NCI-H1436 (cell line): Measurements from ENCODE around the gene STPG1.

Experiments
- DNase-seq: peaks from one replicate; lab custom pipeline; 2025; lab: John Stamatoyannopoulos, UW

The STPG1 gene

GRCh38 chr1:24341260-24341659, 72.3 kb downstream of the STPG1 start:
- peak; percentile 88 for DNase-seq

- no peak for DNase-seq
These were observed 72.8 kb downstream of the STPG1 start for GRCh38 chr1:24340770-24341169.

- DNase-seq: no peak
These were observed 73.6 kb downstream of the STPG1 start for GRCh38 chr1:24339996-24340395.

GRCh38 chr1:24338447-24338846, 75.1 kb downstream of the STPG1 start:
- no peak for DNase-seq

GRCh38 chr1:24337455-24337854, 76.1 kb downstream of the STPG1 start:
- DNase-seq: no peak

- no peak for DNase-seq
These were observed 77.5 kb downstream of the STPG1 start for GRCh38 chr1:24336075-24336474.

GRCh38 chr1:24331961-24332673, 81.5 kb downstream of the STPG1 start:
- no peak for DNase-seq

GRCh38 chr1:24329797-24330543, 83.6 kb downstream of the STPG1 start:
- DNase-seq: no peak

- DNase-seq: no peak
These were observed 84.3 kb downstream of the STPG1 start for GRCh38 chr1:24329331-24329730.

- no peak for DNase-seq
These were observed 85.7 kb downstream of the STPG1 start for GRCh38 chr1:24327891-24328290.

- no peak for DNase-seq
These were observed 86.1 kb downstream of the STPG1 start for GRCh38 chr1:24327486-24327885.

GRCh38 chr1:24325587-24326449, 87.8 kb downstream of the STPG1 start:
- DNase-seq: no peak

GRCh38 chr1:24324903-24325302, 88.7 kb downstream of the STPG1 start:
- DNase-seq: no peak

- DNase-seq: no peak
These were observed 90.3 kb downstream of the STPG1 start for GRCh38 chr1:24323281-24323680.

- no peak for DNase-seq
These were observed 91.0 kb downstream of the STPG1 start for GRCh38 chr1:24322470-24323177.

- no peak for DNase-seq
These were observed 91.7 kb downstream of the STPG1 start for GRCh38 chr1:24321697-24322469.

GRCh38 chr1:24321126-24321525, 92.5 kb downstream of the STPG1 start:
- no peak for DNase-seq

- no peak for DNase-seq
These were observed 93.6 kb downstream of the STPG1 start for GRCh38 chr1:24319962-24320361.

- peak; percentile 51 for DNase-seq
These were observed 94.2 kb downstream of the STPG1 start, which contains the start of gene GRHL3 for GRCh38 chr1:24319312-24319863. Gene GRHL3 (plus strand): TSS chr1:24319357. CDS start chr1:24319552, 195 bp downstream.

GRCh38 chr1:24318615-24319311, 94.8 kb downstream of the STPG1 start:
- no peak for DNase-seq
